ENCODE results near the gene ESR2. TPM values are rescaled to one million over a fixed set of nuclear protein-coding genes. Genes with fewer than 3 reads are reported as not detected.

Gene ESR2
- total RNA-seq, 1 donor = not detected

- Histone ChIP-seq H3K27ac (ENCODE audit: low read depth, low read length) (no peak overlapping the region), H2AFZ (ENCODE audit: low read length) (no peak overlapping the region)
- no peak for DNase-seq (ENCODE audit: insufficient read length, low spot score, missing footprints)
These were observed 40.5 kb downstream of the ESR2 start for GRCh38 chr14:64253672-64254071.

DNA sequence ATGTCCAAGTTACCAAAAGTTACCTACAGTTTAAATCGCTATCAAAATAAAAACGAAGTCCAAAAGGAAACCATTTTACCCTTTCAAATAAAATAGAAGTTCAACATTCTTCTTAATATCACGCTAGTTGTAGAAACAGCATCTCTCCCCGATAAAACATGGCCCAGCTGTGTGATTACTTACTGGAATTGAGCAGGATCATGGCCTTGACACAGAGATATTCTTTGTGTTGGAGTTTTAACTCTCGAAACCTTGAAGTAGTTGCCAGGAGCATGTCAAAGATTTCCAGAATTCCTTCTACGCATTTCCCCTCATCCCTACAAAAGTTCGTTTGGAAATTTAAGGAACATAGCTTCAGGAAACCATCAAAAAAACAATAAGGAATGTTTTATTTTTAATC lies 44.8 kb downstream of the ESR2 start:
- no peak overlapping the region for H3K4me2 ChIP-seq (ENCODE audit: insufficient read depth, low read length)
- H3K27ac ChIP-seq (ENCODE audit: low read depth, low read length) = no peak overlapping the region
- DNase-seq (ENCODE audit: insufficient read length, low spot score, missing footprints) = no peak
- no peaks in the 10 kb centered on the region for H3K79me2 ChIP-seq (ENCODE audit: insufficient read depth, low read length)
- H3K4me3 ChIP-seq (ENCODE audit: insufficient read depth, low read length) = no peak overlapping the region
- no peak for TF ChIP-seq CTCF (IDR thresholded peaks at IDR 0.05; ENCODE audit: extremely low read depth, low read depth, low read length)
- no peak overlapping the region for H2AFZ ChIP-seq (ENCODE audit: low read length)
- no peaks in the 10 kb centered on the region for H4K20me1 ChIP-seq (ENCODE audit: insufficient read depth, low read length)
- peaks cover 9% of the 10 kb centered on the region for H3K4me1 ChIP-seq (ENCODE audit: insufficient read depth, low read length)
- H3K9me3 ChIP-seq (ENCODE audit: low read depth, low read length) = no peaks in the 10 kb centered on the region
- H3K27me3 ChIP-seq (ENCODE audit: insufficient read depth, low read length) = peaks cover 14% of the 10 kb centered on the region
- no peaks in the 10 kb centered on the region for H3K36me3 ChIP-seq (ENCODE audit: insufficient read depth, low read length)

More at GRCh38 chr14:64253672-64254071, 40.5 kb downstream of the ESR2 start:
- H3K9me3 ChIP-seq (ENCODE audit: low read depth, low read length) = no peaks in the 10 kb centered on the region
- H3K4me2 ChIP-seq (ENCODE audit: insufficient read depth, low read length) = peak overlapping the region; percentile 37
- H3K4me1 ChIP-seq (ENCODE audit: insufficient read depth, low read length) = peaks cover 9% of the 10 kb centered on the region
- H3K36me3 ChIP-seq (ENCODE audit: insufficient read depth, low read length) = no peaks in the 10 kb centered on the region
- TF ChIP-seq CTCF (IDR thresholded peaks at IDR 0.05; ENCODE audit: extremely low read depth, low read depth, low read length) = no peak
- no peaks in the 10 kb centered on the region for H4K20me1 ChIP-seq (ENCODE audit: insufficient read depth, low read length)
- no peak overlapping the region for H3K4me3 ChIP-seq (ENCODE audit: insufficient read depth, low read length)
- H3K79me2 ChIP-seq (ENCODE audit: insufficient read depth, low read length) = no peaks in the 10 kb centered on the region
- peaks cover 10% of the 10 kb centered on the region for H3K27me3 ChIP-seq (ENCODE audit: insufficient read depth, low read length)

DNA sequence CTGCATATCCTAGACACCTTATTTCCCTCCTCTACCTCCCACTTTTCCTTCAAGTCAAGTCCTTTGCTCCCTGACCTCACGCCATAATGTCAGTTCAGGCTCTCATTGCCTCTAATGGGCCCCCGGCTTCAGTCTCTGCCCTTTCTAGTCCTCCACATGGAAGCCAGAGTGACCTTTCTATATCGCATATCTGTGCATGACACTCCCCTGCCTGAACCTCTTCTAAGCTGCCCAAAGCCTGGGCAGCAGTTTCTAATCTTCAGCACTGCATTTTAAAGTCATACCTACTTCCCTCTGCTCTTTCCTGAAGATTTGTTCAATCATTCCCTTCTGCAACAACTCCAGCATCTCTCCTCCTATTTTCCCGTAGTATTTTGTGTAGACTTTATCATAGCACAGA lies 45.5 kb downstream of the ESR2 start:
- DNase-seq (ENCODE audit: insufficient read length, low spot score, missing footprints) = no peak
- no peaks in the 10 kb centered on the region for H4K20me1 ChIP-seq (ENCODE audit: insufficient read depth, low read length)
- no peaks in the 10 kb centered on the region for H3K36me3 ChIP-seq (ENCODE audit: insufficient read depth, low read length)
- no peak overlapping the region for H3K4me3 ChIP-seq (ENCODE audit: insufficient read depth, low read length)
- H3K4me1 ChIP-seq (ENCODE audit: insufficient read depth, low read length) = peaks cover 2% of the 10 kb centered on the region
- no peak overlapping the region for H2AFZ ChIP-seq (ENCODE audit: low read length)
- peaks cover 16% of the 10 kb centered on the region for H3K27me3 ChIP-seq (ENCODE audit: insufficient read depth, low read length)
- H3K9me3 ChIP-seq (ENCODE audit: low read depth, low read length) = no peaks in the 10 kb centered on the region
- no peak overlapping the region for H3K27ac ChIP-seq (ENCODE audit: low read depth, low read length)
- H3K79me2 ChIP-seq (ENCODE audit: insufficient read depth, low read length) = no peaks in the 10 kb centered on the region
- TF ChIP-seq CTCF (IDR thresholded peaks at IDR 0.05; ENCODE audit: extremely low read depth, low read depth, low read length) = no peak
- H3K4me2 ChIP-seq (ENCODE audit: insufficient read depth, low read length) = no peak overlapping the region

- H3K9me3 ChIP-seq (ENCODE audit: low read depth, low read length) = no peaks in the 10 kb centered on the region
- TF ChIP-seq CTCF (IDR thresholded peaks at IDR 0.05; ENCODE audit: extremely low read depth, low read depth, low read length) = no peak
- no peak overlapping the region for H3K4me3 ChIP-seq (ENCODE audit: insufficient read depth, low read length)
- H3K27ac ChIP-seq (ENCODE audit: low read depth, low read length) = no peak overlapping the region
- H4K20me1 ChIP-seq (ENCODE audit: insufficient read depth, low read length) = no peaks in the 10 kb centered on the region
- no peak for DNase-seq (ENCODE audit: insufficient read length, low spot score, missing footprints)
- H3K4me2 ChIP-seq (ENCODE audit: insufficient read depth, low read length) = no peak overlapping the region
- H2AFZ ChIP-seq (ENCODE audit: low read length) = no peak overlapping the region
- H3K4me1 ChIP-seq (ENCODE audit: insufficient read depth, low read length) = no peaks in the 10 kb centered on the region
- no peaks in the 10 kb centered on the region for H3K36me3 ChIP-seq (ENCODE audit: insufficient read depth, low read length)
- H3K79me2 ChIP-seq (ENCODE audit: insufficient read depth, low read length) = no peaks in the 10 kb centered on the region
- H3K27me3 ChIP-seq (ENCODE audit: insufficient read depth, low read length) = peaks cover 21% of the 10 kb centered on the region
These were observed 47.0 kb downstream of the ESR2 start for GRCh38 chr14:64247195-64247594.

All from osteoblast (primary cell).